A673 (cell line): Measurements from ENCODE around the gene TSTD1. TPM values are rescaled to one million over a fixed set of nuclear protein-coding genes. Genes with fewer than 3 reads are reported as not detected.

Source experiments
- BruUV-seq: library from RNA; stranded (reverse); fragments of 400-500 nt; replicated peaks from 2 replicates; lab custom pipeline; 2021; lab: Mats Ljungman, UMichigan
- CTCF ChIA-PET: fragments of 300-600 bp; sonication (Branson Sonifier 250); formaldehyde crosslinking; loops from one replicate; lab custom pipeline; 2022; ENCODE audit warnings: antibody characterized with exemption; lab: Charles Lee
- POLR2A ChIA-PET: fragments of 300-600 bp; sonication (Branson Sonifier 250); formaldehyde crosslinking; loops from one replicate; lab custom pipeline; 2022; ENCODE audit warnings: antibody characterized with exemption; ENCODE audit not compliant: low non-redundant PET; lab: Charles Lee
- DNase-seq: peaks from one replicate; pipeline ENCODE4 v3.0.0-alpha.2; 2015; ENCODE audit warnings: low spot score
- H3K27ac ChIP-seq: fragments of 200-600 bp; sonication (generic); 2 replicates; pipeline ENCODE4 v1.5.1; 2016; ENCODE audit warnings: mixed run types, low read depth, mild to moderate bottlenecking, mixed read lengths, antibody characterized with exemption, low read length; ENCODE audit not compliant: poor library complexity, severe bottlenecking
- H3K27me3 ChIP-seq: fragments of 200-600 bp; sonication (generic); replicated peaks from 2 replicates; pipeline ENCODE4 v1.6.1; 2017; ENCODE audit warnings: mixed run types, low read depth, mild to moderate bottlenecking, mixed read lengths, antibody characterized with exemption, low read length; ENCODE audit not compliant: insufficient read depth, poor library complexity
- H3K36me3 ChIP-seq: fragments of 200-600 bp; sonication (generic); 2 replicates; pipeline ENCODE4 v1.6.1; 2016; ENCODE audit warnings: mixed run types, mild to moderate bottlenecking, mixed read lengths, antibody characterized with exemption, low read length; ENCODE audit not compliant: insufficient read depth, poor library complexity, severe bottlenecking
- H3K4me1 ChIP-seq: fragments of 200-600 bp; sonication (generic); 2 replicates; pipeline ENCODE4 v1.6.1; 2017; ENCODE audit warnings: mixed run types, mild to moderate bottlenecking, mixed read lengths, antibody characterized with exemption, low read length; ENCODE audit not compliant: insufficient read depth, poor library complexity, severe bottlenecking
- H3K4me3 ChIP-seq: fragments of 200-600 bp; sonication (generic); 2 replicates; pipeline ENCODE4 v1.5.1; 2016; ENCODE audit warnings: low read depth, mixed run types, mild to moderate bottlenecking, mixed read lengths, low read length; ENCODE audit not compliant: poor library complexity, severe bottlenecking
- H3K9me3 ChIP-seq: fragments of 200-600 bp; sonication (generic); 2 replicates; pipeline ENCODE4 v1.6.1; 2016; ENCODE audit warnings: mixed run types, low read depth, mild to moderate bottlenecking, mixed read lengths, antibody characterized with exemption, low read length; ENCODE audit not compliant: poor library complexity, severe bottlenecking
- CTCF ChIP-seq: fragments of 300-800, 200-600 bp; sonication (generic); conservative IDR thresholded peaks from 2 replicates; pipeline ENCODE4 v1.5.1; 2017; ENCODE audit warnings: low read depth, mild to moderate bottlenecking, antibody characterized with exemption, low read length, moderate library complexity, mixed read lengths
- EZH2 ChIP-seq: fragments of 200-600 bp; sonication (generic); IDR thresholded peaks from 2 replicates; pipeline ENCODE4 v1.6.1; 2017; ENCODE audit warnings: borderline replicate concordance, low read depth, mild to moderate bottlenecking, mixed read lengths, antibody characterized with exemption, low read length; ENCODE audit not compliant: poor library complexity, severe bottlenecking
- intact Hi-C: fragments of 100-400 bp; cut with micrococcal nuclease; formaldehyde crosslinking; loops from one replicate; pipeline ENCODE4 v1.10.0; 2022; ENCODE audit not compliant: unreplicated experiment
- total RNA-seq: library from RNA; stranded (reverse); gene quantifications from 2 replicates; pipeline ENCODE4 v1.2.3, GENCODE V29; 2021

The TSTD1 gene
- total RNA-seq, 1 experiment from 2014 or later = 1.3 TPM

DNA sequence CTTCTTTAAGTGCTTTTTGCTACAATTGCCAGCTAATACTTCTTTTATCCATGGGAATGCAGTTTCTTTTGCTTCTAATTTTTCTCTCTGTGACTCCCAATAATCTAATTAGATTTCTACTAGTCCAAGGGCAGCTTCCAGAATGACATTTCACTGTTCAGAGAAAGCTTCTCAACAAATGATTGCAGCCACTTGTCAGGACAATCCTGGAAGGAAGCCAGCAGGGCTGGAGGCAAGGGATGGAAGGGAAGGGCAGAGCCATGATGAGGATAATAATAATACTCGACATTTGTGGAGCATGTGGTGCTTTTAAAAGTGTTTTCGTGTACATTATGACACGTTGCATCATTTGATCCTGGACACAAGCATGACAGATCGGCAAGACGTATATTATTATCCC, 37.2 kb downstream of the TSTD1 start:
- no peaks in the 10 kb centered on the region for H3K4me1 ChIP-seq
- H3K4me3 ChIP-seq = no peak overlapping the region
- DNase-seq = no peak
- no peaks in the 10 kb centered on the region for H3K36me3 ChIP-seq
- intact Hi-C loops = no loop called here
- TF ChIP-seq CTCF = no peak
- TF ChIP-seq EZH2 = no peak
- no peaks in the 10 kb centered on the region for H3K27me3 ChIP-seq
- no peaks in the 10 kb centered on the region for H3K9me3 ChIP-seq
- no TSS peak for BruUV-seq
- H3K27ac ChIP-seq = no peak overlapping the region
- CTCF ChIA-PET = interaction anchor here (0.7 kb wide), 1 partner anchor 345 kb away, joined by 20 read pairs; no protein-coding TSS in a partner anchor
- POLR2A ChIA-PET = no interaction called here

DNA sequence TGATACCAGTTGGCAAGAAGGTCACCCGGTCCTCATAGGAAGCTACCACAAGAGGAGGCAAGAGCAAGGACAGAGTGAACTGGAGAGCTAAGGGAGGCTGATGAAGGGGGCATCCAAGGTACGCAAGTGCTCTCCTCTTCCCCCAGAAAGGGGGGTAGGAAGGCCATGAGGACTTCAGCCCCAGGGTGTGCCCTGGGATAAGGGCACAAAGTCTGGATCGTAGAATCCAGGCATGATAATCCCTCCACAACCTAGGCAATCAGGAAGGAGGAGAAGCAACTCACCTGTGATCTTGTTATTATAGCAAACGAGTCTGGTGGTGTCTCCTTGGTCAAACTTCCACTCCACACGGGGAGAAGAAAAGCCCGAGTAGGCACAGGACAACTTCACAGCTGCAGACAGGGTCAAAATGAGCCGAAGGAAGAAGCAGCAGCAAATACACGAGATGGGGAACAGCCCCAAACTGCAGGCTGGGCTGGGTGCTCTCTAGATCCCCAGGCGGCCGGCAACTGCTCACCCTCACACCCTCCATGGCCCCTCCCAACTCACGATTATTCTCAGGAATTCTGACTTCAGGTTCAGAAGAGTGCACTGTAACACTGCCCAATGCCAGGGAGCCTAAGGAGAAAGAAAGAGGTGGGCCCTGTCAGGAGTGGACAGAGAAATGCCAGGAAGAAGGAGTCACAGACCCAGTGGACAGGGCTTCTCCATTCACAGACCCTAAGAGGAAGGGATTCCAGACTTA, 37.9 kb downstream of the TSTD1 start:
- BruUV-seq = no TSS peak
- intact Hi-C loops = no loop called here
- Histone ChIP-seq H3K4me1 (no peaks in the 10 kb centered on the region), H3K27me3 (no peaks in the 10 kb centered on the region), H3K36me3 (no peaks in the 10 kb centered on the region), H3K9me3 (no peaks in the 10 kb centered on the region), H3K4me3 (no peak overlapping the region), H3K27ac (no peak overlapping the region)
- TF ChIP-seq CTCF (no peak), EZH2 (no peak)
- POLR2A ChIA-PET = no interaction called here
- DNase-seq = no peak
- CTCF ChIA-PET = interaction anchor here (0.5 kb wide), 1 partner anchor 286 kb away, joined by 4 read pairs; no protein-coding TSS in a partner anchor

DNA sequence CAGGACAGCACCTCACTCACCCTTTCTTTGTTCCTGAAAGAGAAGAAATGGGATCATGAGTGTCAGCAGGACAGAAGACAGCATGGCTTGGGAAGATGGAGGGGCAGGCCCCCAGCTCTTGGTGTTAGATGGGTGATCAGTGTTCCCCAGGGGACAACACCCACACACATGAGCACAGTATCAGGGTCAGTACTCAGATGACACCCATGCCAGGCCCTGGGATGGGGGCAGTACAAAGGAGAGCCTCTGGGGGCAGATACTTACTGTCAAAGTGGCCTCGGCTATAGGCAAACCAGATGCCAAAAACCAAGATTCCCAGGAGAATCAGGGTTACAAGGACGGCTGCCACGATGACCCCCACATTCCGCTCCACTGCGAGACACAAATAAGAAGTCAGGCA, 39.4 kb downstream of the TSTD1 start:
- ChIA-PET POLR2A (no interaction called here), CTCF (no interaction called here)
- Histone ChIP-seq H3K27me3 (no peaks in the 10 kb centered on the region), H3K36me3 (no peaks in the 10 kb centered on the region), H3K9me3 (no peaks in the 10 kb centered on the region), H3K27ac (no peak overlapping the region), H3K4me1 (no peaks in the 10 kb centered on the region), H3K4me3 (no peak overlapping the region)
- TF ChIP-seq CTCF (no peak), EZH2 (no peak)
- DNase-seq = no peak
- intact Hi-C loops = loop anchor here (10.0 kb wide), 1 partner anchor 375 kb away; no protein-coding TSS in a partner anchor
- no TSS peak for BruUV-seq
